ENCODE results near the gene BRD2.
"Not testable (repeated sequence)": the region's sequence is repeated elsewhere in the genome, so short reads cannot be mapped to it uniquely, and the experiment has no call there.

Gene BRD2

GRCh38 chr6:32968093-32968866 lies at the start of gene BRD2:
BRD2 (plus strand) TSS chr6:32968594; CDS start chr6:32972899, 4,305 bp downstream.
- peak; percentile 92 to 93 for DNase-seq (ENCODE audit: low read depth in 2 of 2)

- DNase-seq (ENCODE audit: low read depth in 2 of 2): no peak
Observed at GRCh38 chr6:32920715-32921114, 47.7 kb upstream of the BRD2 start.

GRCh38 chr6:32922083-32922482 lies 46.3 kb upstream of the BRD2 start:
- DNase-seq (ENCODE audit: low read depth in 2 of 2): no peak

- no peak for DNase-seq (ENCODE audit: low read depth in 2 of 2)
Observed at GRCh38 chr6:32931211-32931610, 37.2 kb upstream of the BRD2 start.

GRCh38 chr6:32932132-32932868 lies 36.1 kb upstream of the BRD2 start:
- peak in 1 of 2 experiments; percentile 21 for DNase-seq (ENCODE audit: low read depth in 2 of 2)

- DNase-seq (ENCODE audit: low read depth in 2 of 2): peak; percentile 21 to 33
Observed at GRCh38 chr6:32933661-32934085, 34.7 kb upstream of the BRD2 start.

GRCh38 chr6:32935551-32936238 lies 32.7 kb upstream of the BRD2 start:
- DNase-seq (ENCODE audit: low read depth in 2 of 2): no peak

GRCh38 chr6:32936239-32937152 lies 31.9 kb upstream of the BRD2 start:
- DNase-seq (ENCODE audit: low read depth in 2 of 2): no peak

GRCh38 chr6:32937230-32937633 lies 31.2 kb upstream of the BRD2 start:
- DNase-seq (ENCODE audit: low read depth in 2 of 2): no peak

GRCh38 chr6:32938494-32938893 lies 29.9 kb upstream of the BRD2 start:
- DNase-seq (ENCODE audit: low read depth in 2 of 2): no peak

GRCh38 chr6:32940656-32941213 lies 27.7 kb upstream of the BRD2 start, which contains the start of gene HLA-DMB:
HLA-DMB (minus strand) TSS chr6:32941028; CDS start chr6:32940807, 221 bp downstream.
- DNase-seq (ENCODE audit: low read depth in 2 of 2): no peak

GRCh38 chr6:32941214-32941768 lies 27.1 kb upstream of the BRD2 start:
- DNase-seq (ENCODE audit: low read depth in 2 of 2): no peak

- DNase-seq (ENCODE audit: low read depth in 2 of 2): not testable (repeated sequence)
Observed at GRCh38 chr6:32942555-32943123, 25.8 kb upstream of the BRD2 start.

GRCh38 chr6:32943864-32944649 lies 24.3 kb upstream of the BRD2 start:
- no peak for DNase-seq (ENCODE audit: low read depth in 2 of 2)

- DNase-seq (ENCODE audit: low read depth in 2 of 2): no peak
Observed at GRCh38 chr6:32945108-32945760, 23.2 kb upstream of the BRD2 start.

GRCh38 chr6:32945953-32946352 lies 22.4 kb upstream of the BRD2 start:
- DNase-seq (ENCODE audit: low read depth in 2 of 2): no peak

GRCh38 chr6:32946893-32947292 lies 21.5 kb upstream of the BRD2 start:
- no peak for DNase-seq (ENCODE audit: low read depth in 2 of 2)

GRCh38 chr6:32947552-32948465 lies 20.6 kb upstream of the BRD2 start:
- DNase-seq (ENCODE audit: low read depth in 2 of 2): peak in 1 of 2 experiments; percentile 9

All from fibroblast of skin of left biceps (primary cell).